ENCODE data around the gene IGF2BP3.

Gene IGF2BP3

GRCh38 chr7:23260371-23260770, 209.9 kb downstream of the IGF2BP3 start:
- no peak for DNase-seq (ENCODE audit: low spot score)
